Breast epithelium (tissue), 4 donors: ENCODE data around the gene ABITRAM. TPM values are rescaled to one million over a fixed set of nuclear protein-coding genes. Genes with fewer than 3 reads are reported as not detected.

Experiments
- DNase-seq, 2 donors: peaks; one replicate each; pipeline ENCODE4 v3.0.0-alpha.2; 2019; ENCODE audit warnings: low spot score in 2 of 2
- H3K27ac ChIP-seq, 2 donors: fragments of 200-600 bp; sonication (generic) in 1 of 2; one replicate each; pipeline ENCODE4 v1.5.1; 2016 to 2019; ENCODE audit warnings: mild to moderate bottlenecking in 1 of 2
- H3K27me3 ChIP-seq, 2 donors: fragments of 200-600 bp; sonication (generic) in 1 of 2; one replicate each; pipeline versions ENCODE4 v1.5.1 to v1.6.0; 2017 to 2019; ENCODE audit warnings: control low read depth in 1 of 2, mild to moderate bottlenecking in 1 of 2
- H3K36me3 ChIP-seq: fragments of 200-600 bp; one replicate; pipeline ENCODE4 v1.5.1; 2019
- H3K4me1 ChIP-seq, 2 donors: fragments of 200-600 bp; sonication (generic); one replicate each; pipeline ENCODE4 v1.5.1; 2016 to 2019; ENCODE audit warnings: control low read depth in 1 of 2
- H3K4me3 ChIP-seq, 3 donors: fragments of 200-600 bp; sonication (generic); 1 replicate in 2 of 3; 2 replicates in 1 of 3; pipeline ENCODE4 v1.5.1; 2016 to 2019; ENCODE audit warnings: mild to moderate bottlenecking in 3 of 3, moderate library complexity in 2 of 3
- H3K9me3 ChIP-seq, 2 donors: fragments of 200-600 bp; sonication (generic) in 1 of 2; one replicate each; pipeline ENCODE4 v1.5.1; 2016 to 2019; ENCODE audit warnings: control low read depth in 1 of 2
- CTCF ChIP-seq, 3 donors: fragments of 450-650 bp; IDR thresholded peaks; one replicate each; pipeline ENCODE4 v1.5.1; 2016 to 2017; ENCODE audit warnings: antibody characterized with exemption in 3 of 3, mild to moderate bottlenecking in 3 of 3, moderate library complexity in 3 of 3
- POLR2A ChIP-seq: fragments of 450-650 bp; IDR thresholded peaks from one replicate; pipeline ENCODE4 v1.6.1; 2016; ENCODE audit warnings: antibody characterized with exemption, mild to moderate bottlenecking, moderate library complexity
- POLR2AphosphoS5 ChIP-seq, 3 donors: sonication (generic); formaldehyde crosslinking; IDR thresholded peaks; one replicate each; pipeline ENCODE4 v1.6.1; 2017; ENCODE audit warnings: antibody characterized with exemption in 3 of 3
- intact Hi-C: fragments of 100-400 bp; cut with DNase I; formaldehyde crosslinking; loops from one replicate; pipeline ENCODE4 v1.15.1; 2023; ENCODE audit warnings: low total_unique reads
- total RNA-seq, 3 donors: library from RNA; depleted of rRNA; stranded (reverse); fragments of >200 nt; gene quantifications; one replicate each; pipeline ENCODE4 v1.1.0, GENCODE V29; 2016

Gene ABITRAM
- total RNA-seq, 3 donors from 2014 or later, result 9.1 to 13.9 (median 9.5) TPM

GRCh38 chr9:108951578-108951977 lies 17.4 kb downstream of the ABITRAM start:
- no peaks in the 10 kb centered on the region for H3K27me3 ChIP-seq
- TF ChIP-seq POLR2A (no peak), CTCF (IDR thresholded peaks at IDR 0.05) (no peak), POLR2AphosphoS5 (IDR thresholded peaks at IDR 0.05) (no peak)
- intact Hi-C loops, result no loop called here
- no peak for DNase-seq
- H3K27ac ChIP-seq, result no peak overlapping the region
- H3K4me3 ChIP-seq, result no peak overlapping the region
- H3K4me1 ChIP-seq, result no peaks in the 10 kb centered on the region
- no peaks in the 10 kb centered on the region for H3K9me3 ChIP-seq
- H3K36me3 ChIP-seq, result no peaks in the 10 kb centered on the region

DNA sequence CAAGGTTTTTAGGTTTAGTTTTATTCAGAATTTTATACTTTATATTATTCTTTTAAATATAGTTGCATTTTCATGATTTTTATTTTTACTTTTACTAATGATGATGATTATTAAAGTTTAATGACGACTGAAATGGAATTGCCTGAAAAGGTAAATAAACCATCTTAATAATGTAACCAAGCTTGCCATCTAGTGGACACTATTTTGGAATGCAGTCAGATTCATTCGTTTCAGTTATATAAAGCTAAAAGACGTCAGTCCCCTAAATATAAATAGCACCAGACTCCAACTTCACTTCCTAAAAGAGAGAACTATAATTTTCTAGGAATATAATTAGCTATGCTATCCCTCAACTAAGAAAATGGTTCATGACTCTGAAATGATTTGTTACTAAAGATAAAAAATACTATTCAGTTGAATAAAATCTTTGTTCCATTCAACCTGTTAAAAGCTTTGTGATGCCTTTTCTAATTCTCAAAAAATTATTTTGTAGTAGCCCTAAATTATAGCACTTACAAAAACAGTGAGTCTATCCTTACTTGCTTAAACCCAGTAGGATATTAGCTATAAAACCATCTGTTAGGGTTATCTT lies 19.9 kb downstream of the ABITRAM start:
- intact Hi-C loops, result no loop called here
- Histone ChIP-seq H3K4me1 (no peaks in the 10 kb centered on the region), H3K27ac (no peak overlapping the region), H3K36me3 (no peaks in the 10 kb centered on the region), H3K9me3 (no peaks in the 10 kb centered on the region), H3K27me3 (no peaks in the 10 kb centered on the region), H3K4me3 (no peak overlapping the region)
- no peak for TF ChIP-seq POLR2A
- peak; percentile 53 to 65 (median 54) for TF ChIP-seq CTCF (IDR thresholded peaks at IDR 0.05)
- no peak for DNase-seq

DNA sequence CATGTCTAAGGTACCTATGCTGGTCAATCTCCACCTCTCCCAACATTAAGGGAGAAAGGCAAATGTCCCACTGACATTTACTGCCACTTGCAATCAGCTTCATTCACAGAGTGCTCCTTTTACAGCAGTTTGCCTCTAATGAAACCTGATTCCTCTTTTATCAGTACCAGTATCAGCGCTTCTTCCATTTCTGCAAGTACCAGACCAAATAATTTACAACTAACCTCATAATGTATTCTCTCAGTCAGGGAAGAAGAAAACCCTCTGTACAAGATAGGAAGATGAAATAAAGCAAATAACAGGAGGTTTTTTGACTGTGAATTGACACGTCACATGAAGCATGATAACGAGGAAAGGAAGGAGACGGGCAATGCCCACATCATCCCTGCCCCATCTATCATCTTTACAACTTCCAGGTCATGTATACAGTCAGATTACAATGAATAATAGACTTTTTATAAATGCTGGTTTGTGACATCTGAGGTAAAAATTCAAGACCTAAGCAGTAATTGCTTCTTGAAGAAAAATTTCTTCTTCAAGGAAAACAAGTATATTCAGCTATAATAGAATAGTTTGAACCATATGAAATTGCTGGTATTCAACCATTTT lies 21.9 kb downstream of the ABITRAM start:
- Histone ChIP-seq H3K36me3 (no peaks in the 10 kb centered on the region), H3K27me3 (no peaks in the 10 kb centered on the region), H3K4me3 (no peak overlapping the region), H3K9me3 (no peaks in the 10 kb centered on the region), H3K27ac (no peak overlapping the region), H3K4me1 (no peaks in the 10 kb centered on the region)
- DNase-seq, result no peak
- TF ChIP-seq POLR2A (no peak), POLR2AphosphoS5 (IDR thresholded peaks at IDR 0.05) (no peak), CTCF (IDR thresholded peaks at IDR 0.05) (no peak)
- intact Hi-C loops, result no loop called here

- no peak overlapping the region for H3K27ac ChIP-seq
- intact Hi-C loops, result no loop called here
- TF ChIP-seq CTCF (IDR thresholded peaks at IDR 0.05) (no peak), POLR2AphosphoS5 (IDR thresholded peaks at IDR 0.05) (no peak), POLR2A (no peak)
- no peaks in the 10 kb centered on the region for H3K36me3 ChIP-seq
- no peaks in the 10 kb centered on the region for H3K4me1 ChIP-seq
- H3K9me3 ChIP-seq, result no peaks in the 10 kb centered on the region
- DNase-seq, result no peak
- no peaks in the 10 kb centered on the region for H3K27me3 ChIP-seq
- H3K4me3 ChIP-seq, result no peak overlapping the region
These were observed 22.4 kb downstream of the ABITRAM start for GRCh38 chr9:108956631-108957026.

DNA sequence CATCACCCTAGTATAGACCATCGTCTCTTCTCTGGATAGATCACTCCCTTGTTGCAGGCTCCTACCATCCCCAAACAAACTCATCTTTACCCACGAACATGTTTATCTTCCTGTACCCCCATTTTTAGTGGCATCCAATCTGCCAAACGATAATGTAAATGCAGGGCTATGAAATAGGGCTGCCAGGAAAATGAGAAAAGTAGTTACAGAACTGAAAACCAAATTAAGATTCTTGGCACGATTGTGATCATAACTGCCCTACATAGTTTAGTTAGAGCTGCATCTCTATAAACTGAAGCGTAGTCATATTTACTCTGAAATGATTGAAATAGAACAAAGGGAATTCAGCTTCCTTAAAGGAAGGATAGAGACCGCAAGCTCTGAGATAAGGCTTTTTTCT lies 26.1 kb downstream of the ABITRAM start:
- intact Hi-C loops, result no loop called here
- H3K27ac ChIP-seq, result no peak overlapping the region
- TF ChIP-seq CTCF (IDR thresholded peaks at IDR 0.05) (no peak), POLR2AphosphoS5 (IDR thresholded peaks at IDR 0.05) (no peak), POLR2A (no peak)
- no peak for DNase-seq
- H3K27me3 ChIP-seq, result no peaks in the 10 kb centered on the region
- H3K36me3 ChIP-seq, result no peaks in the 10 kb centered on the region
- H3K4me1 ChIP-seq, result no peaks in the 10 kb centered on the region
- H3K9me3 ChIP-seq, result no peaks in the 10 kb centered on the region
- H3K4me3 ChIP-seq, result no peak overlapping the region
